Measurements from ENCODE around the gene SCGB2A2.

Gene SCGB2A2

DNA sequence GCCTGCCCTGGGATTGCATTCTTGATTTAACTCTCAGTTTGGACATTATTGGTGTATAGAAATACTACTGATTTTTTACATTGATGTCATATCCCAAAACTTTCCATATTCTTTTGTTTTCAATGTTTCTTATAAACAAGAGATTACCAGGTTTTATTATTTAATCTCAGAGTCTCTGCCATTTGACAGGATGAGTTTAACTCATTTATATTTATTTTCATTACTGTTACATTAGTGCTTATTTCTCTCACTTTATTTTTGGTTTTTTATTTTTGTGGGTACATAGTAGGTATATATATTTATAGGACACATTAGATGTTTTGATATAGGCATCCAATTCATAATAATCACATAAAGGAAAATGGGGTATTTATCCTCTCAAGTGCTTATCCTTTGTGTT, 38.0 kb downstream of the SCGB2A2 start:
- DNase-seq, result no peak

DNA sequence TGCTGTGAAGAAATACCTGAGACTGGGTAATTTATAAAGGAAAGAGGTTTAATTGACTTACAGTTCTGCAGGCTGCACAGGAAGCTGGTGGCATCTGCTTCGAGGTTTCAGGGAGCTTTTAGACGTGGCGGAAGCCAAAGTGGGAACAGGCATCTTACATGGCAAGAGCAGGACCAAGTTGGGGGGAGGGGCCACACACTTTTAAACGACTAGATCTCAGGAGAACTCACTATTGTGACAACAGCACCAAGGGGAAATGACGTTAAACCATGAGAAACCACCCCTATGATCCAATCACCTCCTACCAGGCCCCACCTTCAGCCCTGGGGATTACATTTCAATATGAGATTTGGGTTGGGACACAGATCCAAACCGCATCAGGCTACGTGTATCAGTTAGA, 40.0 kb downstream of the SCGB2A2 start:
- DNase-seq, result no peak

DNA sequence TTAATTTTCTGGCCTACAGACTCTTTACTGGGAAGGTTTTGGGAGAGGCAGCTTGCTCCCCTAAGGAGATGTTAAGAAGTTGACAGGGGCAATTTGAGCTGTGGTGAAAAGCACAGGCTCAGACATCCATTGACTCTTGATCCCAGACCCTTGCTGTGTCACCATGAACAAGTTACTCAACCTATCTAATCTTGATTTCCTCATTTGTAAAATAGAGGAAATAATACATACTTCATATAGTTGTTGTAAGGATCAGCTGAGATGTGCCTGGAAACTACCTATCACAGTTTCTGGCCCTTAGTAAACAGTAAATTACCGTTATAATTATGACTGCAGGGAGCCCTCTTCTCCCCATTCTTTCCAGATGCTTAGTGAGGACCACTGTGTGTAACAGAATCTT, 45.5 kb downstream of the SCGB2A2 start:
- DNase-seq, result peak; percentile 61 to 82

DNA sequence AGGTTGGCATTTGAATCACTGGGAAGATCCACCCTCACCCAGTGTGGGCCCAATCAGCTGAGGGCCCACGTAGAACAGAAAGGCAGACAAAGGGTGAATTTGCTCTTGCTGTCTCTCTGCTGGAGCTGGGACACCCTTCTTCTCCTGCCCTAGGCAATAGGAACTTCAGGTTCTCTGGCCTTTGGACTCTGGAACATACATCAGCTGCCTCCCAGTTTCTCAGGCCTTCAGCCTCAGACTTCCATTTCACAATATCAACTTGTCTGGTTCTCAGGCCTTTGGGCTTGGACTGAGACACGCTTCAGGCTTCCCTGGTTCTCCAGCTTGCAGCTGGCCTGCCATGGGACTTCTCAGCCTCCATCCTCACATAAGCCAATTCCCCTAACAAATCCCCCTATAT, 52.6 kb downstream of the SCGB2A2 start:
- DNase-seq, result no peak
